K562 (cell line): ENCODE data around the gene EPS8L1. TPM values are rescaled to one million over a fixed set of nuclear protein-coding genes. Genes with fewer than 3 reads are reported as not detected.
A peak's percentile ranks its signal among the peaks of the same experiment; 100 is the strongest.

Experiments
- ATF7 ChIP-seq: fragments of 450-650 bp; IDR thresholded peaks from 2 replicates; pipeline ENCODE4 v1.7.1; 2014; ENCODE audit warnings: mild to moderate bottlenecking, moderate library complexity
- CBFA2T2 ChIP-seq: fragments of 450-650 bp; conservative IDR thresholded peaks from 2 replicates; pipeline ENCODE4 v1.6.1; 2017; ENCODE audit warnings: mild to moderate bottlenecking
- E2F1 ChIP-seq: sonication (generic); formaldehyde crosslinking; IDR thresholded peaks from 2 replicates; pipeline ENCODE4 v1.8.1; 2023; ENCODE audit warnings: mild to moderate bottlenecking, missing genetic modification reagents, moderate library complexity
- EWSR1 ChIP-seq: fragments of 450-650 bp; IDR thresholded peaks from 2 replicates; pipeline ENCODE4 v1.6.1; 2018; ENCODE audit warnings: borderline replicate concordance, mild to moderate bottlenecking, low read depth, moderate library complexity; ENCODE audit not compliant: partially characterized antibody
- IFI16 ChIP-seq: fragments of 250-450 bp; sonication (Bioruptor Pico); IDR thresholded peaks from 2 replicates; pipeline ENCODE4 v2.1.2; 2022; ENCODE audit warnings: mild to moderate bottlenecking, inconsistent platforms
- JUN ChIP-seq, 2 experiments: sonication (generic) in 1 of 2; formaldehyde crosslinking in 1 of 2; IDR thresholded peaks; 2 replicates each; pipeline versions ENCODE4 v1.6.1 to v1.8.0; 2012 to 2022; ENCODE audit warnings: borderline replicate concordance in 2 of 2, mild to moderate bottlenecking in 2 of 2, improper control_type of control experiment in 1 of 2, low read depth in 1 of 2, low read length in 1 of 2, missing genetic modification reagents in 1 of 2
- MYBL2 ChIP-seq, 2 experiments: fragments of 450-650 bp in 1 of 2; sonication (generic) in 1 of 2; formaldehyde crosslinking in 1 of 2; IDR thresholded peaks; 2 replicates each; pipeline versions ENCODE4 v1.6.1 to v1.8.1; 2017 to 2022; ENCODE audit warnings: borderline replicate concordance in 1 of 2, inconsistent platforms in 1 of 2, low read depth in 1 of 2, mild to moderate bottlenecking in 1 of 2, missing genetic modification reagents in 1 of 2, moderate library complexity in 1 of 2
- MYC ChIP-seq, 2 experiments: fragments of 250-450 bp in 1 of 2; sonication (Bioruptor Pico) in 1 of 2; IDR thresholded peaks; 2 replicates each; pipeline versions ENCODE4 v1.5.1 to v1.6.1; 2012 to 2021; ENCODE audit warnings: low read depth in 2 of 2, borderline replicate concordance in 1 of 2, improper control_type of control experiment in 1 of 2, low read length in 1 of 2, mild to moderate bottlenecking in 1 of 2, moderate library complexity in 1 of 2
- NFE2L1 ChIP-seq: fragments of 450-650 bp; IDR thresholded peaks from 2 replicates; pipeline ENCODE4 v1.6.1; 2016; ENCODE audit warnings: missing genetic modification characterization, low read depth, mild to moderate bottlenecking, missing compliant biosample characterization, moderate library complexity, borderline replicate concordance
- NFRKB ChIP-seq: fragments of 450-650 bp; IDR thresholded peaks from 2 replicates; pipeline ENCODE4 v1.6.1; 2016; ENCODE audit warnings: low read depth
- SP2 ChIP-seq: IDR thresholded peaks from 2 replicates; pipeline ENCODE4 v1.6.1; 2011; ENCODE audit warnings: mild to moderate bottlenecking, low read depth, low read length, moderate library complexity; ENCODE audit not compliant: poor library complexity, severe bottlenecking; ENCODE audit errors: extremely low read depth
- SREBF1 ChIP-seq: fragments of 150-350 bp; IDR thresholded peaks from 2 replicates; pipeline ENCODE4 v1.6.1; 2014; ENCODE audit warnings: antibody characterized with exemption, low read depth, low read length, borderline replicate concordance
- SRF ChIP-seq, 2 experiments: fragments of 250-450, 450-650 bp in 1 of 2; sonication (Bioruptor Pico) in 1 of 2; sonication (generic) in 1 of 2; formaldehyde crosslinking; IDR thresholded peaks; 2 replicates each; pipeline versions ENCODE4 v1.5.0 to v1.5.1; 2020 to 2022; ENCODE audit warnings: mild to moderate bottlenecking in 1 of 2, missing genetic modification reagents in 1 of 2
- SRSF9 ChIP-seq: fragments of 200-400 bp; formaldehyde crosslinking; IDR thresholded peaks from 2 replicates; pipeline ENCODE4 v1.6.1; 2017; ENCODE audit warnings: low read depth, low read length, borderline replicate concordance
- TAL1 ChIP-seq: fragments of 450-650 bp; IDR thresholded peaks from 2 replicates; pipeline ENCODE4 v1.6.1; 2016; ENCODE audit warnings: mild to moderate bottlenecking
- TCF3 ChIP-seq: sonication (generic); formaldehyde crosslinking; IDR thresholded peaks from 2 replicates; pipeline ENCODE4 v1.4.0; 2020; ENCODE audit warnings: mild to moderate bottlenecking, missing genetic modification reagents
- ZEB2 ChIP-seq: fragments of 450-650 bp; IDR thresholded peaks from 2 replicates; pipeline ENCODE4 v1.6.1; 2016
- ZNF212 ChIP-seq: fragments of 450-650 bp; formaldehyde crosslinking; IDR thresholded peaks from 2 replicates; pipeline ENCODE4 v1.4.0; 2020; ENCODE audit warnings: mild to moderate bottlenecking
- ZNF561 ChIP-seq: fragments of 450-650 bp; formaldehyde crosslinking; conservative IDR thresholded peaks from 2 replicates; pipeline ENCODE4 v1.4.0; 2020; ENCODE audit warnings: mild to moderate bottlenecking, moderate library complexity
- ZNF696 ChIP-seq: fragments of 250-450 bp; sonication (Bioruptor Pico); conservative IDR thresholded peaks from 2 replicates; pipeline ENCODE4 v1.4.0; 2020; ENCODE audit warnings: mild to moderate bottlenecking, moderate library complexity
- ZNF75A ChIP-seq: fragments of 450-650 bp; formaldehyde crosslinking; IDR thresholded peaks from 2 replicates; pipeline ENCODE4 v1.4.0; 2020; ENCODE audit warnings: mild to moderate bottlenecking
- polyA plus RNA-seq, 8 experiments: library from polyadenylated mRNA; depleted of rRNA in 4 of 8; stranded (reverse) in 5 of 8; unstranded in 3 of 8; fragments of >200 nt; fragmentation: Nextera tagmentation in 2 of 8; fragmentation: Illumina TruSeq in 1 of 8; extraction: Ambion mirVana in 2 of 8; extraction: Trizol in 1 of 8; gene quantifications; 2 replicates each; pipeline versions ENCODE4 v1.2.1 to v1.2.3, GENCODE V29; 2011 to 2014; ENCODE audit warnings: inconsistent platforms in 1 of 8, missing spikeins in 1 of 8
- total RNA-seq, 7 experiments: library from RNA; depleted of rRNA in 6 of 7; stranded (reverse); fragments of >200 nt in 6 of 7; fragmentation: Illumina TruSeq in 2 of 7; extraction: Trizol in 2 of 7; gene quantifications; 2 replicates each; pipeline versions ENCODE4 v1.2.1 to v1.2.3, GENCODE V29; 2011 to 2021; ENCODE audit warnings: low replicate concordance in 1 of 7
- TF ChIP-seq, protein P1 (sequence below): sonication (generic); formaldehyde crosslinking; IDR thresholded peaks from 2 replicates; pipeline ENCODE4 v1.8.1; 2023; ENCODE audit warnings: mild to moderate bottlenecking, missing genetic modification reagents
- TF ChIP-seq, protein P2 (sequence below): fragments of 200-800 bp; sonication (Bioruptor generic); IDR thresholded peaks from 2 replicates; pipeline ENCODE4 v1.6.1; 2017; ENCODE audit warnings: missing genetic modification characterization, missing compliant biosample characterization

The EPS8L1 gene
- total and polyA plus RNA-seq, 9 of the 15 experiments (the other 6 are each of a cell fraction or from before 2014, with no cell fraction given), result 0.35 to 22.1 (median 11.9) TPM

- TF ChIP-seq, protein P1, sequence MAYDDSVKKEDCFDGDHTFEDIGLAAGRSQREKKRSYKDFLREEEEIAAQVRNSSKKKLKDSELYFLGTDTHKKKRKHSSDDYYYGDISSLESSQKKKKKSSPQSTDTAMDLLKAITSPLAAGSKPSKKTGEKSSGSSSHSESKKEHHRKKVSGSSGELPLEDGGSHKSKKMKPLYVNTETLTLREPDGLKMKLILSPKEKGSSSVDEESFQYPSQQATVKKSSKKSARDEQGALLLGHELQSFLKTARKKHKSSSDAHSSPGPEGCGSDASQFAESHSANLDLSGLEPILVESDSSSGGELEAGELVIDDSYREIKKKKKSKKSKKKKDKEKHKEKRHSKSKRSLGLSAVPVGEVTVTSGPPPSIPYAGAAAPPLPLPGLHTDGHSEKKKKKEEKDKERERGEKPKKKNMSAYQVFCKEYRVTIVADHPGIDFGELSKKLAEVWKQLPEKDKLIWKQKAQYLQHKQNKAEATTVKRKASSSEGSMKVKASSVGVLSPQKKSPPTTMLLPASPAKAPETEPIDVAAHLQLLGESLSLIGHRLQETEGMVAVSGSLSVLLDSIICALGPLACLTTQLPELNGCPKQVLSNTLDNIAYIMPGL (CRISPR knock-in tag), result no peak
- TF ChIP-seq ZNF212 (CRISPR knock-in tag), result no peak; the same call in 1 of the 2 replicates
- peak; percentile 53 for TF ChIP-seq CBFA2T2
- peak; percentile 61 for TF ChIP-seq TCF3 (CRISPR knock-in tag)
- TF ChIP-seq SRF (CRISPR knock-in tag; IDR thresholded peaks at IDR 0.05), result no peak
- no peak for TF ChIP-seq SRSF9
- TF ChIP-seq ZEB2, result no peak
- no peak for TF ChIP-seq SP2
- TF ChIP-seq SREBF1, result no peak
- TF ChIP-seq TAL1, result peak; percentile 24; the same call in 1 of the 2 replicates
- 0 out of 2 replicates have a peak, but pooled peaks have one; percentile 57 for TF ChIP-seq ATF7
- TF ChIP-seq, protein P2, sequence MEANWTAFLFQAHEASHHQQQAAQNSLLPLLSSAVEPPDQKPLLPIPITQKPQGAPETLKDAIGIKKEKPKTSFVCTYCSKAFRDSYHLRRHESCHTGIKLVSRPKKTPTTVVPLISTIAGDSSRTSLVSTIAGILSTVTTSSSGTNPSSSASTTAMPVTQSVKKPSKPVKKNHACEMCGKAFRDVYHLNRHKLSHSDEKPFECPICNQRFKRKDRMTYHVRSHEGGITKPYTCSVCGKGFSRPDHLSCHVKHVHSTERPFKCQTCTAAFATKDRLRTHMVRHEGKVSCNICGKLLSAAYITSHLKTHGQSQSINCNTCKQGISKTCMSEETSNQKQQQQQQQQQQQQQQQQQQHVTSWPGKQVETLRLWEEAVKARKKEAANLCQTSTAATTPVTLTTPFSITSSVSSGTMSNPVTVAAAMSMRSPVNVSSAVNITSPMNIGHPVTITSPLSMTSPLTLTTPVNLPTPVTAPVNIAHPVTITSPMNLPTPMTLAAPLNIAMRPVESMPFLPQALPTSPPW (CRISPR knock-in tag), result peak; percentile 81
- no peak for TF ChIP-seq ZNF75A (CRISPR knock-in tag)
- TF ChIP-seq NFRKB, result 0 out of 2 replicates have a peak, but pooled peaks have one; percentile 21
- no peak for TF ChIP-seq NFE2L1 (tag)
- TF ChIP-seq IFI16 (CRISPR knock-in tag), result no peak
- no peak for TF ChIP-seq ZNF561
- no peak for TF ChIP-seq MYBL2 (IDR thresholded peaks at IDR 0.05; ENCODE audit: low read depth)
- TF ChIP-seq MYBL2 (CRISPR knock-in tag; IDR thresholded peaks at IDR 0.05; ENCODE audit: borderline replicate concordance), result no peak
- TF ChIP-seq JUN (IDR thresholded peaks at IDR 0.05; ENCODE audit: borderline replicate concordance, low read depth, low read length), result no peak
- no peak for TF ChIP-seq JUN (CRISPR knock-in tag; IDR thresholded peaks at IDR 0.05; ENCODE audit: borderline replicate concordance)
- no peak for TF ChIP-seq E2F1 (CRISPR knock-in tag)
- no peak for TF ChIP-seq MYC (IDR thresholded peaks at IDR 0.05; ENCODE audit: low read depth, low read length)
- 0 out of 2 replicates have a peak, but pooled peaks have one; percentile 22 for TF ChIP-seq MYC (CRISPR knock-in tag; IDR thresholded peaks at IDR 0.05; ENCODE audit: borderline replicate concordance, low read depth)
- no peak for TF ChIP-seq ZNF696 (CRISPR knock-in tag)
- no peak for TF ChIP-seq EWSR1
Observed at GRCh38 chr19:55041627-55042343, 33.9 kb upstream of the EPS8L1 start (continued).
